ENCODE results near the gene TMEM232.

The TMEM232 gene

DNA sequence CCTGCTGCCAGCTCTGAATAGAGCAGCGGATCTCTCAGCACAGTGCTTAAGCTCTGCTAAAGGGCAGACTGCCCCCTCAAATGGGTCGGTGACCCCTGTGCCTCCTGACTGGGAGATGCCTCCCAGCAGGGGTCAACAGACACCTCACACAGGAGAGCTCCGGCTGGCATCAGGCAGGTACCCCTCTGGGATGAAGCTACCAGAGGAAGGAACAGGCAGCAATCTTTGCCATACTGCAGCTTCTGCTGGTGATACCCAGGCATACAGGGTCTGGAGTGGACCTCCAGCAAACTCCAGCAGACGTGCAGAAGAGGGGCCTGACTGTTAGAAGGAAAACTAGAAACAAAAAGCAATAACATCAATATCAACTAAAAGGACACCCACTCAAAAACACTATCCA is 131.6 kb downstream of the TMEM232 start:
- no peak for DNase-seq (ENCODE audit: low read depth in 1 of 2, low spot score in 1 of 2)
- TF ChIP-seq SPI1 (IDR thresholded peaks at IDR 0.05; ENCODE audit: borderline replicate concordance, low read depth), result no peak
- no peak for TF ChIP-seq GABPA (IDR thresholded peaks at IDR 0.05; ENCODE audit: low read depth)
- TF ChIP-seq POLR2AphosphoS5 (IDR thresholded peaks at IDR 0.05; ENCODE audit: low read depth), result no peak
- TF ChIP-seq, protein P1, sequence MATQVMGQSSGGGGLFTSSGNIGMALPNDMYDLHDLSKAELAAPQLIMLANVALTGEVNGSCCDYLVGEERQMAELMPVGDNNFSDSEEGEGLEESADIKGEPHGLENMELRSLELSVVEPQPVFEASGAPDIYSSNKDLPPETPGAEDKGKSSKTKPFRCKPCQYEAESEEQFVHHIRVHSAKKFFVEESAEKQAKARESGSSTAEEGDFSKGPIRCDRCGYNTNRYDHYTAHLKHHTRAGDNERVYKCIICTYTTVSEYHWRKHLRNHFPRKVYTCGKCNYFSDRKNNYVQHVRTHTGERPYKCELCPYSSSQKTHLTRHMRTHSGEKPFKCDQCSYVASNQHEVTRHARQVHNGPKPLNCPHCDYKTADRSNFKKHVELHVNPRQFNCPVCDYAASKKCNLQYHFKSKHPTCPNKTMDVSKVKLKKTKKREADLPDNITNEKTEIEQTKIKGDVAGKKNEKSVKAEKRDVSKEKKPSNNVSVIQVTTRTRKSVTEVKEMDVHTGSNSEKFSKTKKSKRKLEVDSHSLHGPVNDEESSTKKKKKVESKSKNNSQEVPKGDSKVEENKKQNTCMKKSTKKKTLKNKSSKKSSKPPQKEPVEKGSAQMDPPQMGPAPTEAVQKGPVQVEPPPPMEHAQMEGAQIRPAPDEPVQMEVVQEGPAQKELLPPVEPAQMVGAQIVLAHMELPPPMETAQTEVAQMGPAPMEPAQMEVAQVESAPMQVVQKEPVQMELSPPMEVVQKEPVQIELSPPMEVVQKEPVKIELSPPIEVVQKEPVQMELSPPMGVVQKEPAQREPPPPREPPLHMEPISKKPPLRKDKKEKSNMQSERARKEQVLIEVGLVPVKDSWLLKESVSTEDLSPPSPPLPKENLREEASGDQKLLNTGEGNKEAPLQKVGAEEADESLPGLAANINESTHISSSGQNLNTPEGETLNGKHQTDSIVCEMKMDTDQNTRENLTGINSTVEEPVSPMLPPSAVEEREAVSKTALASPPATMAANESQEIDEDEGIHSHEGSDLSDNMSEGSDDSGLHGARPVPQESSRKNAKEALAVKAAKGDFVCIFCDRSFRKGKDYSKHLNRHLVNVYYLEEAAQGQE (IDR thresholded peaks at IDR 0.05; ENCODE audit: insufficient replicate concordance, low read depth), result no peak
- TF ChIP-seq, protein P2, sequence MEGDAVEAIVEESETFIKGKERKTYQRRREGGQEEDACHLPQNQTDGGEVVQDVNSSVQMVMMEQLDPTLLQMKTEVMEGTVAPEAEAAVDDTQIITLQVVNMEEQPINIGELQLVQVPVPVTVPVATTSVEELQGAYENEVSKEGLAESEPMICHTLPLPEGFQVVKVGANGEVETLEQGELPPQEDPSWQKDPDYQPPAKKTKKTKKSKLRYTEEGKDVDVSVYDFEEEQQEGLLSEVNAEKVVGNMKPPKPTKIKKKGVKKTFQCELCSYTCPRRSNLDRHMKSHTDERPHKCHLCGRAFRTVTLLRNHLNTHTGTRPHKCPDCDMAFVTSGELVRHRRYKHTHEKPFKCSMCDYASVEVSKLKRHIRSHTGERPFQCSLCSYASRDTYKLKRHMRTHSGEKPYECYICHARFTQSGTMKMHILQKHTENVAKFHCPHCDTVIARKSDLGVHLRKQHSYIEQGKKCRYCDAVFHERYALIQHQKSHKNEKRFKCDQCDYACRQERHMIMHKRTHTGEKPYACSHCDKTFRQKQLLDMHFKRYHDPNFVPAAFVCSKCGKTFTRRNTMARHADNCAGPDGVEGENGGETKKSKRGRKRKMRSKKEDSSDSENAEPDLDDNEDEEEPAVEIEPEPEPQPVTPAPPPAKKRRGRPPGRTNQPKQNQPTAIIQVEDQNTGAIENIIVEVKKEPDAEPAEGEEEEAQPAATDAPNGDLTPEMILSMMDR (IDR thresholded peaks at IDR 0.05; ENCODE audit: insufficient read depth, low read length), result no peak

DNA sequence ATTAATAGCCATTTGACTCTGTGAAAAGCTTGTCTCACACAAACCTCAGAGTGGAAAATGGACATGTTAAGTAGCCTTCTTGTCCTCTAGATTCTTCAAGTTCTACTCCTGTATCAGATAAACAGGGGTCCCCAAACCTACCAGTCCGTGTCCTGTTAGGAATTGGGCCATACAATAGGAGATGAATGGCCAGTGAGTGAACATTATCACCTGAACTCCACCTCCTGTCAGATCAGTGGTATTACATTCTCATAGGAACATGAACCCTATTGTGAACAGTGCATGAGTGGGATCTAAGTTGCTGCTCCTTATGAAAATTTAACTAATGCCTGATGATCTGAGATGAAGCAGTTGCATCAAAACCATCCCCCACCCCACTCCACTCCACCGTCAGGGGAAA is 136.3 kb downstream of the TMEM232 start:
- no peak for DNase-seq (ENCODE audit: low read depth in 1 of 2, low spot score in 1 of 2)
- TF ChIP-seq, protein P1 (IDR thresholded peaks at IDR 0.05; ENCODE audit: insufficient replicate concordance, low read depth), result no peak
- TF ChIP-seq SPI1 (IDR thresholded peaks at IDR 0.05; ENCODE audit: borderline replicate concordance, low read depth) (no peak), POLR2AphosphoS5 (IDR thresholded peaks at IDR 0.05; ENCODE audit: low read depth) (no peak), GABPA (IDR thresholded peaks at IDR 0.05; ENCODE audit: low read depth) (no peak)
- TF ChIP-seq, protein P2 (IDR thresholded peaks at IDR 0.05; ENCODE audit: insufficient read depth, low read length), result no peak
- H3K27ac ChIP-seq (replicated peaks), result no peak overlapping the region
- no peaks in the 10 kb centered on the region for H3K27me3 ChIP-seq (ENCODE audit: insufficient read depth, poor library complexity, severe bottlenecking)
- H3K4me3 ChIP-seq (replicated peaks; ENCODE audit: insufficient read depth, low read length), result no peak overlapping the region

More for the DNA sequence above, 131.6 kb downstream of the TMEM232 start:
- H3K27me3 ChIP-seq (ENCODE audit: insufficient read depth, poor library complexity, severe bottlenecking), result no peaks in the 10 kb centered on the region
- H3K4me3 ChIP-seq (replicated peaks; ENCODE audit: insufficient read depth, low read length), result no peak overlapping the region
- no peak overlapping the region for H3K27ac ChIP-seq (replicated peaks)

DNA sequence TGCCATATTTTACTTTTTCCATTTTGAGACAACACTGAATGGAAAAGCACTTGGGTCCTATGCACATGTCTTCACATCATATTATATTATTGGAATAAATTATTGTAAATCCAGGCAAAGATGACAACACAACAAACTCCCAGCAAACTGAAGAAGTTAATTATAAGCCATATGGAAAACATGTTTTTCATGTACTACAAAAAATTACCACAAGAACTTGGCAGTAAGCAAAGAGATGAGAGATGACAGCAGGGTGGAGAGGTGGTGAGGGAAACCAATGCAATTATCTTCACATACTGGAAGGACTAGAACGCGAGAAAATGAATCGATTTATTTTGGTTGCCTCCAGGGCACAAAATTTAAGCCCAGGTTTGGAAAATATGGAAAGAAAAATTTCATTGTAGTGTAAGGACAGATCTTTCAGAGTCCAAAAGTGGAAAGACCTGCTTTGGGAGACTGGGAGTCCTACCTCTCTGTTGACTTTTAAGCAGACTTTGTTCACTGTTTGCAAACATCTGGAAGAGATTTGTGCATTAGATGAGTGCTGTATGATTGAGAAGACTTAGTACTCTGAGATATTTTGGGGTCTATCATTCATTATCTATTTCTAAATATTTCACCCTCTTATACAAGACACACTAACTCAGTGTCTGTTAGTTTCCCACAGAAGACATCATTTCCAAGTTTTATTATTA is 138.0 kb downstream of the TMEM232 start:
- Histone ChIP-seq H3K27me3 (ENCODE audit: insufficient read depth, poor library complexity, severe bottlenecking) (no peaks in the 10 kb centered on the region), H3K4me3 (replicated peaks; ENCODE audit: insufficient read depth, low read length) (no peak overlapping the region), H3K27ac (replicated peaks) (no peak overlapping the region)
- DNase-seq (ENCODE audit: low read depth in 1 of 2, low spot score in 1 of 2), result no peak
- TF ChIP-seq POLR2AphosphoS5 (IDR thresholded peaks at IDR 0.05; ENCODE audit: low read depth) (no peak), GABPA (IDR thresholded peaks at IDR 0.05; ENCODE audit: low read depth) (no peak), SPI1 (IDR thresholded peaks at IDR 0.05; ENCODE audit: borderline replicate concordance, low read depth) (no peak)
- TF ChIP-seq, protein P1 (IDR thresholded peaks at IDR 0.05; ENCODE audit: insufficient replicate concordance, low read depth), result no peak
- TF ChIP-seq, protein P2 (IDR thresholded peaks at IDR 0.05; ENCODE audit: insufficient read depth, low read length), result no peak

Measured in HL-60 (cell line).